ENCODE measurements around the gene RAB34. TPM values are rescaled to one million over a fixed set of nuclear protein-coding genes. Genes with fewer than 3 reads are reported as not detected.
"Not testable (repeated sequence)": the region's sequence is repeated elsewhere in the genome, so short reads cannot be mapped to it uniquely, and the experiment has no call there.

RAB34 gene
- total RNA-seq, 1 donor from 2014 or later = 99.5 TPM

- DNase-seq (ENCODE audit: extremely low read depth, low read depth, low spot score) = no peak
Observed at GRCh38 chr17:28746611-28747050, 29.0 kb upstream of the RAB34 start.

GRCh38 chr17:28745786-28746411, 28.2 kb upstream of the RAB34 start:
- DNase-seq (ENCODE audit: extremely low read depth, low read depth, low spot score) = no peak

- DNase-seq (ENCODE audit: extremely low read depth, low read depth, low spot score) = no peak
Observed at GRCh38 chr17:28744972-28745785, 27.5 kb upstream of the RAB34 start.

- DNase-seq (ENCODE audit: extremely low read depth, low read depth, low spot score) = no peak
Observed at GRCh38 chr17:28744104-28744971, 26.7 kb upstream of the RAB34 start.

- no peak for DNase-seq (ENCODE audit: extremely low read depth, low read depth, low spot score)
Observed at GRCh38 chr17:28743243-28744103, 25.8 kb upstream of the RAB34 start, which contains the start of gene TRAF4. TRAF4 (plus strand) TSS chr17:28744011; CDS start chr17:28744113, 102 bp downstream.

- no peak for DNase-seq (ENCODE audit: extremely low read depth, low read depth, low spot score)
Observed at GRCh38 chr17:28741358-28742349, 24.0 kb upstream of the RAB34 start.

GRCh38 chr17:28740406-28741357, 23.0 kb upstream of the RAB34 start:
- no peak for DNase-seq (ENCODE audit: extremely low read depth, low read depth, low spot score)

GRCh38 chr17:28738680-28739384, 21.2 kb upstream of the RAB34 start:
- no peak for DNase-seq (ENCODE audit: extremely low read depth, low read depth, low spot score)

- DNase-seq (ENCODE audit: extremely low read depth, low read depth, low spot score) = no peak
Observed at GRCh38 chr17:28737770-28738679, 20.4 kb upstream of the RAB34 start.

GRCh38 chr17:28737316-28737715, 19.6 kb upstream of the RAB34 start:
- DNase-seq (ENCODE audit: extremely low read depth, low read depth, low spot score) = no peak

GRCh38 chr17:28735913-28736769, 18.5 kb upstream of the RAB34 start:
- not testable (repeated sequence) for DNase-seq (ENCODE audit: extremely low read depth, low read depth, low spot score)

- DNase-seq (ENCODE audit: extremely low read depth, low read depth, low spot score) = no peak
Observed at GRCh38 chr17:28735242-28735722, 17.6 kb upstream of the RAB34 start.

GRCh38 chr17:28734712-28735241, 17.1 kb upstream of the RAB34 start:
- DNase-seq (ENCODE audit: extremely low read depth, low read depth, low spot score) = no peak

- no peak for DNase-seq (ENCODE audit: extremely low read depth, low read depth, low spot score)
Observed at GRCh38 chr17:28733346-28733745, 15.7 kb upstream of the RAB34 start.

- no peak for DNase-seq (ENCODE audit: extremely low read depth, low read depth, low spot score)
Observed at GRCh38 chr17:28729950-28730330, 12.3 kb upstream of the RAB34 start.
